ENCODE results near the gene UST. TPM values are rescaled to one million over a fixed set of nuclear protein-coding genes. Genes with fewer than 3 reads are reported as not detected.

UST gene
- total RNA-seq, 1 experiment from 2014 or later = 6.1 TPM

DNA sequence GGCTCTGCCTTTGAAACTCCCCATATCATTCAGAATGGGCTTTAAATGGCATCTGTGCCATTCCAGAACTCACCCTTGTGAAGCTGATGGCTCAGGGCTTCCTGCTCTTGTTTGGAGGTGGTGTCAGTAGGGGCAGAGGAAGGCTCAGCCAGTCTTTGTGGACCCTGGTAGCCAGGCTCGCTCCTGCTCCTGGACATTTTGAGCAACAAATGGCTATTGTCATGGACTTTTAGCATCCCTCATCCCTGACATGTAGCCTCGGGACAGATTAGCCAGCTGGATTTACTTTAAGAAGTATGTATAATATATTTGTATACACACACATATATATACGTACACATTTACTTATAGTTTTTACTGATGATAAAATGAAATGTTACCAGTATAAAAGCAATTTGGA, 104.1 kb downstream of the UST start:
- intact Hi-C loops (cut with micrococcal nuclease) = no loop called here
- ChIA-PET CTCF (no interaction called here), POLR2A (no interaction called here), RAD21 (ENCODE audit: low non-redundant PET in 1 of 2, low total read pairs in 2 of 2, uncharacterized antibody in 2 of 2, unreplicated experiment in 2 of 2) (no interaction called here)
- Histone ChIP-seq H3K27me3 (ENCODE audit: insufficient read depth, low read length) (no peaks in the 10 kb centered on the region), H3K9me3 (ENCODE audit: control insufficient read depth in 1 of 2, insufficient read depth in 1 of 2, low read depth in 1 of 2, low read length in 2 of 2) (no peaks in the 10 kb centered on the region), H3K79me2 (ENCODE audit: insufficient read depth, low read length) (no peaks in the 10 kb centered on the region), H2AFZ (ENCODE audit: low read depth, low read length, poor library complexity, severe bottlenecking) (no peak overlapping the region), H4K20me1 (ENCODE audit: insufficient read depth) (no peaks in the 10 kb centered on the region), H3K4me3 (replicated peaks in 1 of 2; ENCODE audit: low read depth in 1 of 2, low read length in 2 of 2) (no peak overlapping the region), H3K36me3 (ENCODE audit: control insufficient read depth in 1 of 2, insufficient read depth in 2 of 2, low read length in 2 of 2) (no peaks in the 10 kb centered on the region), H3K9ac (ENCODE audit: low read length) (no peak overlapping the region), H3K27ac (ENCODE audit: low read depth, low read length) (no peak overlapping the region), H3K9me2 (ENCODE audit: insufficient read depth) (no peaks in the 10 kb centered on the region), H3K4me2 (ENCODE audit: low read length) (no peak overlapping the region), H3K4me1 (ENCODE audit: control insufficient read depth in 1 of 2, insufficient read depth in 2 of 2, low read length in 2 of 2) (no peaks in the 10 kb centered on the region)
- BruUV-seq (replicated peaks) = no TSS peak
- no peak for TF ChIP-seq SRF (IDR thresholded peaks at IDR 0.05; ENCODE audit: low read depth)
- TF ChIP-seq EZH2phosphoT487 (IDR thresholded peaks at IDR 0.05; ENCODE audit: borderline replicate concordance) = no peak
- no peak for TF ChIP-seq SP1 (IDR thresholded peaks at IDR 0.05; ENCODE audit: low read depth)
- DNase-seq (ENCODE audit: low read depth, low spot score) (no peak), ATAC-seq (no peak)

GRCh38 chr6:148851683-148852556, 105.1 kb downstream of the UST start:
- ChIA-PET CTCF (no interaction called here), POLR2A (no interaction called here), RAD21 (ENCODE audit: low non-redundant PET in 1 of 2, low total read pairs in 2 of 2, uncharacterized antibody in 2 of 2, unreplicated experiment in 2 of 2) (no interaction called here)
- H3K36me3 ChIP-seq (ENCODE audit: control insufficient read depth in 1 of 2, insufficient read depth in 2 of 2, low read length in 2 of 2) = no peaks in the 10 kb centered on the region
- DNase-seq (ENCODE audit: low read depth, low spot score) (no peak), ATAC-seq (no peak)
- BruUV-seq (replicated peaks) = no TSS peak
- no peaks in the 10 kb centered on the region for H3K27me3 ChIP-seq (ENCODE audit: insufficient read depth, low read length)
- H3K9ac ChIP-seq (ENCODE audit: low read length) = no peak overlapping the region
- no peaks in the 10 kb centered on the region for H3K79me2 ChIP-seq (ENCODE audit: insufficient read depth, low read length)
- H3K27ac ChIP-seq (ENCODE audit: low read depth, low read length) = no peak overlapping the region
- no peak overlapping the region for H3K4me3 ChIP-seq (replicated peaks in 1 of 2; ENCODE audit: low read depth in 1 of 2, low read length in 2 of 2)
- no peak overlapping the region for H2AFZ ChIP-seq (ENCODE audit: low read depth, low read length, poor library complexity, severe bottlenecking)
- H3K9me2 ChIP-seq (ENCODE audit: insufficient read depth) = no peaks in the 10 kb centered on the region
- no peaks in the 10 kb centered on the region for H3K9me3 ChIP-seq (ENCODE audit: control insufficient read depth in 1 of 2, insufficient read depth in 1 of 2, low read depth in 1 of 2, low read length in 2 of 2)
- intact Hi-C loops (cut with micrococcal nuclease) = no loop called here
- H4K20me1 ChIP-seq (ENCODE audit: insufficient read depth) = no peaks in the 10 kb centered on the region
- TF ChIP-seq RAD21 (IDR thresholded peaks at IDR 0.05; ENCODE audit: low read depth) = no peak
- no peak for TF ChIP-seq ZNF274 (IDR thresholded peaks at IDR 0.05; ENCODE audit: low read depth, low read length)
- TF ChIP-seq FOSL1 (IDR thresholded peaks at IDR 0.05; ENCODE audit: low read depth) = no peak
- TF ChIP-seq TCF7L2 (IDR thresholded peaks at IDR 0.05; ENCODE audit: borderline replicate concordance, extremely low read depth, insufficient read depth, insufficient read length) = no peak
- TF ChIP-seq ZFX (IDR thresholded peaks at IDR 0.05) = no peak
- TF ChIP-seq CEBPB (IDR thresholded peaks at IDR 0.05; ENCODE audit: low read depth) = no peak
- no peak for TF ChIP-seq ATF3 (IDR thresholded peaks at IDR 0.05)
- no peak for TF ChIP-seq CBX3 (IDR thresholded peaks at IDR 0.05; ENCODE audit: low read depth)
- H3K4me1 ChIP-seq (ENCODE audit: control insufficient read depth in 1 of 2, insufficient read depth in 2 of 2, low read length in 2 of 2) = no peaks in the 10 kb centered on the region
- no peak overlapping the region for H3K4me2 ChIP-seq (ENCODE audit: low read length)
